ENCODE measurements around the gene ACOX3. TPM values are rescaled to one million over a fixed set of nuclear protein-coding genes. Genes with fewer than 3 reads are reported as not detected.

The ACOX3 gene
- polyA plus RNA-seq, 1 of the 3 experiments (the other 2 are of a cell fraction), result 8.4 TPM

DNA sequence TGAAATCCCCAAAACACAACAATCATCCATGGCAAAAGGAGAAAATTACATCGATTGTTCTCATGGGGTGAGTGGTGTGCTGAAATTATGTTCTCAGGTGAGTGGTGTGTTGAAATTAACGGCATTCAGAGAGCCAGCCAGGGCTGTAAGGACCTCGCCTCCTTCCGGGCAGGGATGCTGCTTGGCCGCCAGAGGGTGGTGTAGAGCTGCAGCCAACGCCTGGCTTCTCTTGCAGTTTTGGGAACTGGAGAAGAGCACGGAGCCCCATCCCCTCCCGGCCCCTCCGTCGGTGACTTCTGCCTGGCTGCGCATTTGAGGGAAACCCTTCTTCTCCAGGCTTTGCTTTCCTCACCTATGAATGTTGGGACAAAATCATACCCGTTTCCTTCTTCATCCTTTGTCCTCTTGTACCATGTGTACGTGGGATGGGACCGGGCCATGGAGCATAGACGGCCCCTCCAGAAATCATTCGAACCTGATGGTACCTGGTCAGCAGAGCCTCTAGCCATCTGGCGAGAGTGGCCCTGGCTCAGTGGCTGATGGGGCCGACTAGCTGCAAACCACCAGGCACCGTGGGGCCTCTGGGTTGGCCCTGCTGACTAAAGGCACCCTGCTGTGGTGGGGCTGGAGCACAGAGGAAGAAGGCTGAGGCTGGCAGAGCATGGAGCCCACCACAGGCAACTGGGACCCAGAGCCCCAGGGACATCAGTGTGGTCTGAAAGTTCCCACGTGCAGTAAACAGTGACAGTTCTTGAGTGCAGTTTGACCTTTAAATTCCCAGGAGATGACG is 28.4 kb upstream of the ACOX3 start:
- Histone ChIP-seq H3K4me3 (ENCODE audit: low read depth in 2 of 2, low read length in 1 of 2) (peak overlapping the region in 1 of 2 experiments; percentile 41; a peak in 1 of 4 replicates), H3K9me2 (no peaks in the 10 kb centered on the region), H3F3A (replicated peaks; ENCODE audit: insufficient read depth) (peaks cover 5% of the 10 kb centered on the region), H3K27ac (ENCODE audit: low read depth in 2 of 2, low read length in 1 of 2) (no peak overlapping the region), H3K4me1 (ENCODE audit: control insufficient read depth in 1 of 2, insufficient read depth in 2 of 2, low read depth in 1 of 2, low read length in 1 of 2) (no peaks in the 10 kb centered on the region), H3K27me3 (ENCODE audit: insufficient read depth) (no peaks in the 10 kb centered on the region), H3K36me3 (replicated peaks in 1 of 2; ENCODE audit: control insufficient read depth in 1 of 2, insufficient read depth in 2 of 2, low read length in 1 of 2) (peaks cover 3 to 54% of the 10 kb centered on the region in 2 experiments), H3K79me2 (ENCODE audit: insufficient read depth) (no peaks in the 10 kb centered on the region), H4K20me1 (ENCODE audit: insufficient read depth) (no peaks in the 10 kb centered on the region), H2AFZ (ENCODE audit: low read depth) (no peak overlapping the region; the same call in 1 of the 2 replicates), H3K4me2 (no peak overlapping the region), H3K9ac (no peak overlapping the region), H3K9me3 (no peaks in the 10 kb centered on the region)
- DNase-seq, result peak; percentile 89
- 58% methylated on average over 20 of the region's 21 CpGs for WGBS (ENCODE audit: low lambda C conversion rate)
- ChIA-PET CTCF (interaction anchor here (0.6 to 4.5 kb wide), 39 partner anchors 8 to 1398 kb away, joined by 3 to 54 read pairs (median 4); partner anchors contain the start of gene CPZ), POLR2A (no interaction called here)
- peak; percentile 89 for TF ChIP-seq SMC3 (IDR thresholded peaks at IDR 0.05; ENCODE audit: low read depth, low read length)
- 0 out of 2 replicates have a peak, but pooled peaks have one; percentile 15 for TF ChIP-seq ELF1 (IDR thresholded peaks at IDR 0.05)
- no peak for TF ChIP-seq CHD2 (IDR thresholded peaks at IDR 0.05; ENCODE audit: low read length, partially characterized antibody)
- TF ChIP-seq CTCF (IDR thresholded peaks at IDR 0.05), result peak; percentile 93
- no peak for TF ChIP-seq MXI1 (IDR thresholded peaks at IDR 0.05; ENCODE audit: low read depth, low read length)
- TF ChIP-seq, protein P1, sequence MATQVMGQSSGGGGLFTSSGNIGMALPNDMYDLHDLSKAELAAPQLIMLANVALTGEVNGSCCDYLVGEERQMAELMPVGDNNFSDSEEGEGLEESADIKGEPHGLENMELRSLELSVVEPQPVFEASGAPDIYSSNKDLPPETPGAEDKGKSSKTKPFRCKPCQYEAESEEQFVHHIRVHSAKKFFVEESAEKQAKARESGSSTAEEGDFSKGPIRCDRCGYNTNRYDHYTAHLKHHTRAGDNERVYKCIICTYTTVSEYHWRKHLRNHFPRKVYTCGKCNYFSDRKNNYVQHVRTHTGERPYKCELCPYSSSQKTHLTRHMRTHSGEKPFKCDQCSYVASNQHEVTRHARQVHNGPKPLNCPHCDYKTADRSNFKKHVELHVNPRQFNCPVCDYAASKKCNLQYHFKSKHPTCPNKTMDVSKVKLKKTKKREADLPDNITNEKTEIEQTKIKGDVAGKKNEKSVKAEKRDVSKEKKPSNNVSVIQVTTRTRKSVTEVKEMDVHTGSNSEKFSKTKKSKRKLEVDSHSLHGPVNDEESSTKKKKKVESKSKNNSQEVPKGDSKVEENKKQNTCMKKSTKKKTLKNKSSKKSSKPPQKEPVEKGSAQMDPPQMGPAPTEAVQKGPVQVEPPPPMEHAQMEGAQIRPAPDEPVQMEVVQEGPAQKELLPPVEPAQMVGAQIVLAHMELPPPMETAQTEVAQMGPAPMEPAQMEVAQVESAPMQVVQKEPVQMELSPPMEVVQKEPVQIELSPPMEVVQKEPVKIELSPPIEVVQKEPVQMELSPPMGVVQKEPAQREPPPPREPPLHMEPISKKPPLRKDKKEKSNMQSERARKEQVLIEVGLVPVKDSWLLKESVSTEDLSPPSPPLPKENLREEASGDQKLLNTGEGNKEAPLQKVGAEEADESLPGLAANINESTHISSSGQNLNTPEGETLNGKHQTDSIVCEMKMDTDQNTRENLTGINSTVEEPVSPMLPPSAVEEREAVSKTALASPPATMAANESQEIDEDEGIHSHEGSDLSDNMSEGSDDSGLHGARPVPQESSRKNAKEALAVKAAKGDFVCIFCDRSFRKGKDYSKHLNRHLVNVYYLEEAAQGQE (IDR thresholded peaks at IDR 0.05; ENCODE audit: low read depth, low read length), result no peak
- TF ChIP-seq RAD21 (IDR thresholded peaks at IDR 0.05; ENCODE audit: low read length), result peak; percentile 83
- TF ChIP-seq IRF3 (IDR thresholded peaks at IDR 0.05; ENCODE audit: low read depth, low read length), result no peak
